Muscle layer of colon (tissue), 2 donors: ENCODE measurements around the gene CDC42EP4.

Experiments
- H3K27ac ChIP-seq: one replicate; pipeline ENCODE4 v1.7.0; 2013; ENCODE audit warnings: low read depth, mild to moderate bottlenecking, low read length, moderate library complexity
- H3K27me3 ChIP-seq, 2 donors: one replicate each; pipeline ENCODE4 v1.7.0; 2013; ENCODE audit warnings: low read length in 2 of 2, mild to moderate bottlenecking in 2 of 2; ENCODE audit not compliant: insufficient read depth in 2 of 2, control insufficient read depth in 1 of 2
- H3K36me3 ChIP-seq: one replicate; pipeline ENCODE4 v1.7.0; 2013; ENCODE audit warnings: mild to moderate bottlenecking, low read length; ENCODE audit not compliant: insufficient read depth
- H3K4me1 ChIP-seq: one replicate; pipeline ENCODE4 v1.7.0; 2013; ENCODE audit warnings: mild to moderate bottlenecking, low read length; ENCODE audit not compliant: insufficient read depth
- H3K4me3 ChIP-seq, 2 donors: one replicate each; pipeline ENCODE4 v1.7.0; 2013; ENCODE audit warnings: low read length in 2 of 2, low read depth in 1 of 2, mild to moderate bottlenecking in 1 of 2, moderate library complexity in 1 of 2
- H3K9ac ChIP-seq: one replicate; pipeline ENCODE4 v1.7.0; 2013; ENCODE audit warnings: low read length
- H3K9me3 ChIP-seq: one replicate; pipeline ENCODE4 v1.7.0; 2013; ENCODE audit warnings: mild to moderate bottlenecking, low read length
- donor health status: abdominal sarcoma.
- donor health status: Adenocarcinoma of cecum.

CDC42EP4 gene

GRCh38 chr17:73255671-73256181 lies 56.1 kb downstream of the CDC42EP4 start:
- Histone ChIP-seq H3K4me3 (no peak overlapping the region), H3K4me1 (peaks cover 17% of the 10 kb centered on the region), H3K27ac (no peak overlapping the region), H3K36me3 (no peaks in the 10 kb centered on the region), H3K9ac (no peak overlapping the region), H3K9me3 (no peaks in the 10 kb centered on the region), H3K27me3 (no peaks in the 10 kb centered on the region)

GRCh38 chr17:73251871-73252270 lies 59.9 kb downstream of the CDC42EP4 start:
- Histone ChIP-seq H3K4me3 (no peak overlapping the region), H3K4me1 (peaks cover 9% of the 10 kb centered on the region), H3K27me3 (no peaks in the 10 kb centered on the region), H3K9me3 (no peaks in the 10 kb centered on the region), H3K27ac (no peak overlapping the region), H3K36me3 (no peaks in the 10 kb centered on the region), H3K9ac (no peak overlapping the region)

- Histone ChIP-seq H3K4me3 (no peak overlapping the region), H3K36me3 (no peaks in the 10 kb centered on the region), H3K9ac (no peak overlapping the region)
Observed at GRCh38 chr17:73250851-73251640, 60.8 kb downstream of the CDC42EP4 start.

GRCh38 chr17:73249700-73250099 lies 62.1 kb downstream of the CDC42EP4 start:
- H3K4me3 ChIP-seq, result no peak overlapping the region
- H3K27me3 ChIP-seq, result no peaks in the 10 kb centered on the region
- no peaks in the 10 kb centered on the region for H3K4me1 ChIP-seq

More at GRCh38 chr17:73250851-73251640, 60.8 kb downstream of the CDC42EP4 start:
- Histone ChIP-seq H3K27me3 (no peaks in the 10 kb centered on the region), H3K27ac (no peak overlapping the region), H3K4me1 (peaks cover 5% of the 10 kb centered on the region), H3K9me3 (no peaks in the 10 kb centered on the region)

DNA sequence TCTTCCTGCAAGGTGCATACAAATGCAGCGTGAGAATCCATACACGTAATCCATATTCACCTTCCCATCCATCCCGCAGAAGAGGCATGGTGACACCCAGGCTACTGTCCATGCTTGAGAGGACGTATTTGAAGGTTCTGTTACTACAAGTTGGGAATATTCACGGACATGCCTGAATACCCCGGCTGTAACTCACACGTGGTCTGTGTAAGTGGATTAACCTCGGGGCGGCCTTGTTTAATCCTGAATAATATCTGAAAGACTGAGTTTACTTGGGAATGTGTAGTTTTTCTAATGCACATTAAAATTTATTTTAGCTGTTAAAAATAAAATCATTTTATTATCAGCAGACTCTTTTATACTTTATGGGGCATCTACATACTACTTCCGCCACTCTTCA lies 63.3 kb downstream of the CDC42EP4 start:
- H3K36me3 ChIP-seq, result peaks cover 6% of the 10 kb centered on the region
- no peak overlapping the region for H3K27ac ChIP-seq
- H3K27me3 ChIP-seq, result no peaks in the 10 kb centered on the region
- H3K4me1 ChIP-seq, result no peaks in the 10 kb centered on the region
- H3K4me3 ChIP-seq, result no peak overlapping the region
- H3K9ac ChIP-seq, result no peak overlapping the region
- no peaks in the 10 kb centered on the region for H3K9me3 ChIP-seq

More at GRCh38 chr17:73249700-73250099, 62.1 kb downstream of the CDC42EP4 start:
- no peaks in the 10 kb centered on the region for H3K9me3 ChIP-seq
- H3K36me3 ChIP-seq, result peaks cover under 1% of the 10 kb centered on the region
- H3K27ac ChIP-seq, result no peak overlapping the region
- H3K9ac ChIP-seq, result no peak overlapping the region

GRCh38 chr17:73247726-73248125 lies 64.1 kb downstream of the CDC42EP4 start:
- H3K9me3 ChIP-seq, result no peaks in the 10 kb centered on the region
- H3K36me3 ChIP-seq, result peaks cover 6% of the 10 kb centered on the region
- no peaks in the 10 kb centered on the region for H3K27me3 ChIP-seq
- H3K27ac ChIP-seq, result no peak overlapping the region
- no peaks in the 10 kb centered on the region for H3K4me1 ChIP-seq
- H3K9ac ChIP-seq, result no peak overlapping the region
- H3K4me3 ChIP-seq, result no peak overlapping the region

DNA sequence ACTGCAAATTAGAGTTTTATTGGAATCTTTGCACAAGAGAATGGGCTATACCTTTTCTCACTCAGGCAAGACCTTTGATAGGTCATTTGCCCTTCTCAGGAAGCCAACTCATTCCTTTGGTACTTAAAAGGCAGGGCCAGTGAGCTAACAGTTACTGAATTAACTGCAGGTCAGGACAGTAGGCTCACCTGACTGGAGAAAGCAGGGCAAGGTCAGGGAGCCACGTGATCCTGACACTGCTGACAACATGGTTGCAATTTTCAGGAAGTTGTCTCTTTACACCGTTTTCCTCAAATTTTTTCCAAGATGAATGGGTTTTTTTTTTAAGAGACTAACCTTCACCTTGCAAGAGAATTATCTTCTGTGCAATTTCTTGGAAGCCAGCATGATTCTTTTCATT lies 71.2 kb downstream of the CDC42EP4 start:
- no peak overlapping the region for H3K9ac ChIP-seq
- H3K4me3 ChIP-seq, result no peak overlapping the region
- peaks cover 7% of the 10 kb centered on the region for H3K4me1 ChIP-seq
- no peak overlapping the region for H3K27ac ChIP-seq
- H3K36me3 ChIP-seq, result peaks cover 30% of the 10 kb centered on the region
- H3K27me3 ChIP-seq, result no peaks in the 10 kb centered on the region
- no peaks in the 10 kb centered on the region for H3K9me3 ChIP-seq

GRCh38 chr17:73237714-73238113 lies 74.1 kb downstream of the CDC42EP4 start:
- no peaks in the 10 kb centered on the region for H3K9me3 ChIP-seq
- H3K4me1 ChIP-seq, result peaks cover 17% of the 10 kb centered on the region
- no peaks in the 10 kb centered on the region for H3K27me3 ChIP-seq
- no peak overlapping the region for H3K9ac ChIP-seq
- peaks cover 24% of the 10 kb centered on the region for H3K36me3 ChIP-seq
- no peak overlapping the region for H3K4me3 ChIP-seq
- H3K27ac ChIP-seq, result no peak overlapping the region

DNA sequence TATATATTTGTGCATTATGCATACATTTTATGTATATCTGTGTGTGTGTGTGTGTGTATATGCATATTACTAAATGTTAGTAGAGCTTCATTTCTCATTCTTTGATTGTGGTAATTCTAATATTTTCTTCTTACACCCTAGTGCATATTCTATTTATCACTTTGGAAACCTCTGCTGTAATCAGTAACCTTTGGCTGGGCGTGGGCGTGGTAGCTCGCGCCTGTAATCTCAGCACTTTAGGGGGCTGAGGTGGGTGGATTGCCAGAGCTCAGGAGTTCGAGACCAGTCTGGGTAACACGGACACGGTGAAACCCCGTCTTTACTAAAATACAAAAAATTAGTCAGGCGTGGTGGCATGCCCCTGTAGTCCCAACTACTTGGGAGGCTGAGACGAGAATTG lies 77.1 kb downstream of the CDC42EP4 start:
- H3K27ac ChIP-seq, result no peak overlapping the region
- H3K36me3 ChIP-seq, result peaks cover 20% of the 10 kb centered on the region
- no peak overlapping the region for H3K9ac ChIP-seq
- H3K4me3 ChIP-seq, result no peak overlapping the region
- H3K27me3 ChIP-seq, result no peaks in the 10 kb centered on the region
- no peaks in the 10 kb centered on the region for H3K9me3 ChIP-seq
- H3K4me1 ChIP-seq, result peaks cover 28% of the 10 kb centered on the region
